Measurements from ENCODE around the gene SHE.
"Not testable (repeated sequence)": the region's sequence is repeated elsewhere in the genome, so short reads cannot be mapped to it uniquely, and the experiment has no call there.

Gene SHE

DNA sequence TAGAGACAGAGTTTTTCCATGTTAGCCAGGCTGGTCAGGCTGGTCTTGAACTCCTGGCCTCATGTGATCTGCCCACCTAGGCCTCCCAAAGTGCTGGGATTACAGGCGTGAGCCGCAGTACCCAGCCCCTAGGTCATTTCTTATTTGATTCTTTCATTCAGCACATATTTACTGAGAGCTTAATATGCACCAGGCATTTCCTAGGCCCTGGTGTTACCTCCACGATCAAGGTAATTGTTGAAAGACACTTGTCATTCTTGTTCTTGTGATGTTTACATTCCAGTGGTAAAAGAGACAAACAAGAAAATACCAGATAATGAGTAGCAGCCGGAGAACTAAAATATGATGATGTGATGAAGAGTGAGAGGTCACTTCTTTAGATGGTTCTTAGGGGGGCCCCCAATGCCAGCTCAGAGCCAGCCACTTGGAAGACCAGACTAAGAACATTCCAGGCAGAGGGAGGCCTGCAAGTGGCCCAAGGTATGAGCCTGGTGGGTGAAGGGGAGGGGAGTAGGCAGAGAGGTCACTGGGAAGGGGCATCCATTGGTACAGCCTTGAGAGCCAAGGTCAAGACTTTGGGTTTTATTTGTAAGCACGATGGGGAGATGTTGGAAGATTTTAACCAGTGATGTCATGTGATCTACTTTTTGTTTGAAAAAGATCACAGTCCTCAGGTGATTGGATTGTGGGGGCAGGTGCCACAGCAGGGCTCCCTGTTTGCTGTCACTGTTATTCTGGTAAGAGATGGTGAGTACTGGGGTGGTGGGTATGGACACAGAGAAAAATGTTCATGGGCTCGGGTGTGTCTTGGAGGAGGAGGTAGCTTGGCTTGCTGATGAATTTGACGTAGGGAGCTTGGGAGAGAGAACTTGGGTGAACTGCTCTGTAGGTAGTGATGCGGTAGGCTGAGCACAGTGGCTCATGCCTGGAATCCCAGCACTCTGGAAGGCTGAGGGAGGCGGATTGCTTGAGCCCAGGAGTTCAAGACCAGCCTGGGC is 37.6 kb upstream of the SHE start:
- no peak overlapping the region for H3K27ac ChIP-seq (ENCODE audit: low read depth, low read length)
- H3K27me3 ChIP-seq (ENCODE audit: control insufficient read depth in 1 of 2, insufficient read depth in 2 of 2, low read length in 2 of 2): peaks cover 4 to 5% of the 10 kb centered on the region in 2 donors
- H3K36me3 ChIP-seq (ENCODE audit: control insufficient read depth in 1 of 2, insufficient read depth in 2 of 2, low read length in 2 of 2): no peaks in the 10 kb centered on the region
- H3K4me1 ChIP-seq (ENCODE audit: control insufficient read depth in 1 of 2, insufficient read depth in 2 of 2, low read length in 2 of 2): no peaks in the 10 kb centered on the region
- no peaks in the 10 kb centered on the region for H3K9me3 ChIP-seq (ENCODE audit: control insufficient read depth in 1 of 2, low read length in 2 of 2)
- no peak overlapping the region for H3K4me3 ChIP-seq (ENCODE audit: low read depth in 1 of 2, low read length in 2 of 2)
- H3K9ac ChIP-seq (ENCODE audit: low read depth in 1 of 2, low read length in 2 of 2): no peak overlapping the region

DNA sequence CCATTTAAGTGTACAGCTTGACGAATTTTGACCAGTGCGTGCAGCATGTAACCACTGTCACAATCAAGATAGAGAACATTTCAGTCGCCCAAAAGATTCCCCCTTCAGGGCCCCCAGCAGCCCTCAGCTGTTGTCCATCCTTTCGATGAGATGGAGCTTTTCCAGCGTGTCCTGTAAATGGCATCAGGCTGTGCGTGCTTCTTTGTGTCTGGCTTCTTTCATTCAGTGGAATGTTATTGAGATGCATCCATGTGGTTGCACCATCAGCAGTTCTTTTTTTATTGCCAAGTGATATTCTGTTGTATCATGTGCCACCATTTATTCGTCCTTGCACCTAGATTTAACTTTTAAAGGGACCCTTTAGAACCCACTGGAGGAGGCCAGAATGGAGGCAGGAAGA is 34.4 kb upstream of the SHE start:
- Histone ChIP-seq H3K9me3 (ENCODE audit: control insufficient read depth in 1 of 2, low read length in 2 of 2) (no peaks in the 10 kb centered on the region), H3K9ac (ENCODE audit: low read depth in 1 of 2, low read length in 2 of 2) (no peak overlapping the region), H3K4me3 (ENCODE audit: low read depth in 1 of 2, low read length in 2 of 2) (no peak overlapping the region), H3K4me1 (ENCODE audit: control insufficient read depth in 1 of 2, insufficient read depth in 2 of 2, low read length in 2 of 2) (no peaks in the 10 kb centered on the region), H3K27me3 (ENCODE audit: control insufficient read depth in 1 of 2, insufficient read depth in 2 of 2, low read length in 2 of 2) (peaks cover 0 to 5% of the 10 kb centered on the region in 2 donors), H3K36me3 (ENCODE audit: control insufficient read depth in 1 of 2, insufficient read depth in 2 of 2, low read length in 2 of 2) (no peaks in the 10 kb centered on the region), H3K27ac (ENCODE audit: low read depth, low read length) (no peak overlapping the region)

DNA sequence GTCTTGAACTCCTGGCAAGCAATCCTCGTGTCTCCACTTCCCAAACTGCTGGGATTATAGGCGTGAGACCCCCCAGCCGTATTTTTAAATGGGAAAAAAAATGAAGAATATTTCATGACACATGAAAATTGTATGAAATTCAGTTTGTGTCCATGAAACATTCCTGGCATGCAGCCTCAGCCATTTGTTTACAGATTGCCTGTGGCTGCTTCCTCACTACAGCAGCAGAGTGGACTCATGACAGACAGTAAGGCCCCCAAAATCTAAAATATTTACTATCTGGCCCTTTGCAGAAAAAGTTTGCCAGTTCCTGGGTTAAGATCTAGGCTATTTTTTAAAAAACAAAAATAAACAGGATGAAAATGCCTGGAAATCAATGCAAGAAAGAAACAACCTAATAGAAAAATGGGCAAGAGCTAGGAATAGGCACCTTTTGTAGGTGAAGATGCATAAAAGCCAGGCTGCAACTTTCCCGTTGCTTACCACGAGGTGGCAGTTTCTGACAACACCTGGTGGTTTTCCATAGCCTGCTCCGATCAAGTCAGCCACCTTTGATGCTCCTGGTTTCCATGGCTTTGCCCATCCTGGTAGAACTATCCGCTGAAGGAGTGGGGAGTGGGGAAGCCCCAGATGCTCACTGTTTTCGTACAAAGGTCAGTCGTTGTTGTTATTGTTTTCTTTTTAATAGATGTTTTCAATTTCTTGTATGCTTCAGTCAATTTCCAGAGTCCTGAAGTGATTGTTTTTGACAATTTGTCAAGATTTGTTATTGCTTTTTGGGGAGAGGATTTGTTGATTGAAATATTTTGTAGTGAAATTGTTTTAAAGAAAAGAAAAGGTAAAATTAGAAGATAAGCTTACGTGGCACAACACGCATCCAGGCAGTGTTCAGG is 32.0 kb upstream of the SHE start:
- Histone ChIP-seq H3K36me3 (ENCODE audit: control insufficient read depth in 1 of 2, insufficient read depth in 2 of 2, low read length in 2 of 2) (no peaks in the 10 kb centered on the region), H3K4me3 (ENCODE audit: low read depth in 1 of 2, low read length in 2 of 2) (no peak overlapping the region), H3K27ac (ENCODE audit: low read depth, low read length) (no peak overlapping the region), H3K9ac (ENCODE audit: low read depth in 1 of 2, low read length in 2 of 2) (no peak overlapping the region), H3K27me3 (ENCODE audit: control insufficient read depth in 1 of 2, insufficient read depth in 2 of 2, low read length in 2 of 2) (no peaks in the 10 kb centered on the region), H3K9me3 (ENCODE audit: control insufficient read depth in 1 of 2, low read length in 2 of 2) (no peaks in the 10 kb centered on the region), H3K4me1 (ENCODE audit: control insufficient read depth in 1 of 2, insufficient read depth in 2 of 2, low read length in 2 of 2) (no peaks in the 10 kb centered on the region)

DNA sequence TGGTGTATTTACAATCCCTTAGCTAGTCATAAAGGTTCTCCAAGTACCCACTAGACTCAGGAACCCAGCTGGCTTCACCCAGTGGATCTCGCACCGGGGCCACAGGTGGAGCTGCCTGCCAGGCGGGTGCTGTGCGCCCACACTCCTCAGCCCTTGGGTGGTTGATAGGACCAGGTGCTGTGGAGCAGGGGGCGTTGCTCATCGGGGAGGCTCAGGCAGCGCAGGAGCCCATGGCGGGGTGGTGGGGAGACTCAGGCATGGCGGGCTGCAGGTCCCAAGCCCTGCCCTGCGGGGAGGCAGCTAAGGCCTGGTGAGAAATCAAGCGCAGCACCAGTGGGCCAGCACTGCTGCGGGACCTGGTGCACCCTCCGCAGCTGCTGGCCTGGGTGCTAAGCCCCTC is 29.7 kb upstream of the SHE start:
- H3K36me3 ChIP-seq (ENCODE audit: control insufficient read depth in 1 of 2, insufficient read depth in 2 of 2, low read length in 2 of 2); H3K27me3 ChIP-seq (ENCODE audit: control insufficient read depth in 1 of 2, insufficient read depth in 2 of 2, low read length in 2 of 2); H3K27ac ChIP-seq (ENCODE audit: low read depth, low read length); H3K4me1 ChIP-seq (ENCODE audit: control insufficient read depth in 1 of 2, insufficient read depth in 2 of 2, low read length in 2 of 2); H3K9ac ChIP-seq (ENCODE audit: low read depth in 1 of 2, low read length in 2 of 2); H3K9me3 ChIP-seq (ENCODE audit: control insufficient read depth in 1 of 2, low read length in 2 of 2); H3K4me3 ChIP-seq (ENCODE audit: low read depth in 1 of 2, low read length in 2 of 2): not testable (repeated sequence)

DNA sequence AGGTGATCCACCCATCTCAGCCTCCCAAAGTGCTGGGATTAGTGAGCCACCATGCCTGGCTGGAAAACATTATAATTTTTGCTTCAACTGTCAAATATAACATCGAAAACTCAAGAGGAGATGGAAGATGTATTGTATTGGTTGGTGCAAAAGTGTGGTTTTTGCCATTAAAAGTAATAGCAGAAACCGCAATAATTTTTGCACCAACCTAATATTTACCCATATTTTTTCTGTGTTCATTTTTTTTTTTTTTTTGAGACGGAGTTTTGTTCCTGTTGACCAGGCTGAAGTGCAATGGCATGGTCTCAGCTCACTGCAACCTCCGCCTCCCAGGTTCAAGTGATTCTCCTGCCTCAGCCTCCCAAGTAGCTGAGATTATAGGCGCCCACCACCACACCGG is 27.1 kb upstream of the SHE start:
- H3K9ac ChIP-seq (ENCODE audit: low read depth in 1 of 2, low read length in 2 of 2): no peak overlapping the region
- H3K4me1 ChIP-seq (ENCODE audit: control insufficient read depth in 1 of 2, insufficient read depth in 2 of 2, low read length in 2 of 2): no peaks in the 10 kb centered on the region

DNA sequence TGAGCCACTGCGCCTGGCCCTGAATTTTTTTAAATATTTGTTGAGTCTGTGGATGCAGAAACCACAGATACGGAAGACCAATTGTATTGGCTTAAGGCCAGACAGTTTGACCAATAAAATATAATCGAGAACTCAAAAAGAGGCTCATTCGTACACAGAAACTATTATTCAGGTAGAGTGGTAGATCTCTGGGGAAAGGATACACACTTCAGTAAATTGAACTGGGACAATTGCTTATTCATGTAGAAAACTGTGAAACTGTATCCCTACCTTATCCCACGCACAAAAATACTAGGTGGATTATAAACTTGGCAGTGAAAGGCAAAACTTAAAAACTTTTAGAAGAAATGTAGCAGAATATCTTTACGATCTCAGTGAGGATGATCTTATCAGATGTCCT is 25.0 kb upstream of the SHE start:
- Histone ChIP-seq H3K9ac (ENCODE audit: low read depth in 1 of 2, low read length in 2 of 2) (no peak overlapping the region), H3K4me1 (ENCODE audit: control insufficient read depth in 1 of 2, insufficient read depth in 2 of 2, low read length in 2 of 2) (no peaks in the 10 kb centered on the region), H3K27ac (ENCODE audit: low read depth, low read length) (no peak overlapping the region), H3K36me3 (ENCODE audit: control insufficient read depth in 1 of 2, insufficient read depth in 2 of 2, low read length in 2 of 2) (no peaks in the 10 kb centered on the region), H3K9me3 (ENCODE audit: control insufficient read depth in 1 of 2, low read length in 2 of 2) (no peaks in the 10 kb centered on the region), H3K27me3 (ENCODE audit: control insufficient read depth in 1 of 2, insufficient read depth in 2 of 2, low read length in 2 of 2) (no peaks in the 10 kb centered on the region), H3K4me3 (ENCODE audit: low read depth in 1 of 2, low read length in 2 of 2) (no peak overlapping the region)

More for the DNA sequence above, 27.1 kb upstream of the SHE start:
- no peaks in the 10 kb centered on the region for H3K36me3 ChIP-seq (ENCODE audit: control insufficient read depth in 1 of 2, insufficient read depth in 2 of 2, low read length in 2 of 2)
- H3K4me3 ChIP-seq (ENCODE audit: low read depth in 1 of 2, low read length in 2 of 2): no peak overlapping the region
- no peak overlapping the region for H3K27ac ChIP-seq (ENCODE audit: low read depth, low read length)
- no peaks in the 10 kb centered on the region for H3K27me3 ChIP-seq (ENCODE audit: control insufficient read depth in 1 of 2, insufficient read depth in 2 of 2, low read length in 2 of 2)
- no peaks in the 10 kb centered on the region for H3K9me3 ChIP-seq (ENCODE audit: control insufficient read depth in 1 of 2, low read length in 2 of 2)

DNA sequence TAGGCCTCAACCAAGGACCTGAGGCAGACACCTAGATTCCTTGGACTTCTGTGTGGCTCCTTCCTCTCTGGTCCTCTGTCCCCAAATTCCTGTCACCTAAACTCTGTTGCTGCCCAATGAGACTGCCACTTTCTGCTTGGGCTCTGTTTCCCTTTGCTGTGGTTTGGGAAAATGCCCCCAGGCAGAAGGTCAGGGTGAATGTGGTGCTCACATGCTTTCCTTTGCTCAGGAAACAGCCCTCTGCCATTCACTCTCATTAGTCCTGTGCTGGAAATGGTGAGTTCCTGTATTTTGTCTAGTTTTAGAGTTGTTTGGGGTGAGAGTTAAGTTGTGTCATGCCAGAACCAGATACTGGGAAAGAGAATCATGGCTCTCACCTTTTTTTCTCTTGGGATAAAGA is 22.7 kb upstream of the SHE start:
- Histone ChIP-seq H3K27ac (ENCODE audit: low read depth, low read length) (no peak overlapping the region), H3K4me1 (ENCODE audit: control insufficient read depth in 1 of 2, insufficient read depth in 2 of 2, low read length in 2 of 2) (no peaks in the 10 kb centered on the region), H3K36me3 (ENCODE audit: control insufficient read depth in 1 of 2, insufficient read depth in 2 of 2, low read length in 2 of 2) (no peaks in the 10 kb centered on the region), H3K9ac (ENCODE audit: low read depth in 1 of 2, low read length in 2 of 2) (no peak overlapping the region), H3K4me3 (ENCODE audit: low read depth in 1 of 2, low read length in 2 of 2) (no peak overlapping the region), H3K27me3 (ENCODE audit: control insufficient read depth in 1 of 2, insufficient read depth in 2 of 2, low read length in 2 of 2) (no peaks in the 10 kb centered on the region), H3K9me3 (ENCODE audit: control insufficient read depth in 1 of 2, low read length in 2 of 2) (no peaks in the 10 kb centered on the region)

DNA sequence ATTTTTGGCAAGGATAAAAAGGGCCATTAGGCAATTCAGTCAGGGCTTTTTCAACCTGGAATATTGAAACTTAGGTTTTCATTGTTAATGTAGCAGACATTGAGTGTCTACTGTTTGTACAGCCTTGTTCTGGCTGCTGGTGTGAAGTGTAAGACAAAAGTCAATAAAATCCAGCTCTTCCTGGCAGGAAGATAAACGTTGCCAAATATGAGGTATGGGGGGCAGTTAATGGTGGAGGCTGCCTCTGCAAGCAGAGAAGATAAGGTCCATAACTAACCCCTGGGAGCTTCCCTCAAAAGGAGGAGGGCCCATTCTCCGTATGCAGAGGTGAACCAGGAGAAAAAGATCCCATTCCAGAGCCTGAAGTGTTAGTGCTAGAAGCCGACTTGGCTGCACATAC is 19.5 kb upstream of the SHE start:
- no peaks in the 10 kb centered on the region for H3K4me1 ChIP-seq (ENCODE audit: control insufficient read depth in 1 of 2, insufficient read depth in 2 of 2, low read length in 2 of 2)
- no peaks in the 10 kb centered on the region for H3K9me3 ChIP-seq (ENCODE audit: control insufficient read depth in 1 of 2, low read length in 2 of 2)
- H3K36me3 ChIP-seq (ENCODE audit: control insufficient read depth in 1 of 2, insufficient read depth in 2 of 2, low read length in 2 of 2): no peaks in the 10 kb centered on the region
- no peak overlapping the region for H3K27ac ChIP-seq (ENCODE audit: low read depth, low read length)
- H3K27me3 ChIP-seq (ENCODE audit: control insufficient read depth in 1 of 2, insufficient read depth in 2 of 2, low read length in 2 of 2): no peaks in the 10 kb centered on the region
- H3K9ac ChIP-seq (ENCODE audit: low read depth in 1 of 2, low read length in 2 of 2): no peak overlapping the region
- no peak overlapping the region for H3K4me3 ChIP-seq (ENCODE audit: low read depth in 1 of 2, low read length in 2 of 2)

DNA sequence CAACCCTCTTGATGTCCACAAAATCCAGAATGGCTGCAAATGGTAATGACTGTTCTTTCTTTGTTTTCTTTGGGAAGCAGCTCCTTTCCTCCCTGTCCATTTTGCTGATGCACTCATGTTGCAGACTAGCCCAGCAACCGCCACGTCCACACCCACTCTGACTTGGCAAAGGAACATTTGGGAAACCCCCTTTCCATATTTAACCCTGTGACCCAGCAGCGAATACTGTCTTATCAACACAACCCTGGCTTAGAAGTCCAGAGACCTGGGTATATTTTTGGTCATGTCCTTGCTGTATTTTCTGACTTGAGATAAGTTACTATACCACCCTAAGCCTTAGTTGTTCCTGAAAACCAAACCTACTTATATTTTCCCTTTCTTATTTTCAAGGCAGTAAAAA is 18.1 kb upstream of the SHE start:
- no peaks in the 10 kb centered on the region for H3K36me3 ChIP-seq (ENCODE audit: control insufficient read depth in 1 of 2, insufficient read depth in 2 of 2, low read length in 2 of 2)
- H3K4me1 ChIP-seq (ENCODE audit: control insufficient read depth in 1 of 2, insufficient read depth in 2 of 2, low read length in 2 of 2): no peaks in the 10 kb centered on the region
- no peak overlapping the region for H3K27ac ChIP-seq (ENCODE audit: low read depth, low read length)
- no peaks in the 10 kb centered on the region for H3K9me3 ChIP-seq (ENCODE audit: control insufficient read depth in 1 of 2, low read length in 2 of 2)
- no peaks in the 10 kb centered on the region for H3K27me3 ChIP-seq (ENCODE audit: control insufficient read depth in 1 of 2, insufficient read depth in 2 of 2, low read length in 2 of 2)
- H3K4me3 ChIP-seq (ENCODE audit: low read depth in 1 of 2, low read length in 2 of 2): no peak overlapping the region
- H3K9ac ChIP-seq (ENCODE audit: low read depth in 1 of 2, low read length in 2 of 2): no peak overlapping the region

DNA sequence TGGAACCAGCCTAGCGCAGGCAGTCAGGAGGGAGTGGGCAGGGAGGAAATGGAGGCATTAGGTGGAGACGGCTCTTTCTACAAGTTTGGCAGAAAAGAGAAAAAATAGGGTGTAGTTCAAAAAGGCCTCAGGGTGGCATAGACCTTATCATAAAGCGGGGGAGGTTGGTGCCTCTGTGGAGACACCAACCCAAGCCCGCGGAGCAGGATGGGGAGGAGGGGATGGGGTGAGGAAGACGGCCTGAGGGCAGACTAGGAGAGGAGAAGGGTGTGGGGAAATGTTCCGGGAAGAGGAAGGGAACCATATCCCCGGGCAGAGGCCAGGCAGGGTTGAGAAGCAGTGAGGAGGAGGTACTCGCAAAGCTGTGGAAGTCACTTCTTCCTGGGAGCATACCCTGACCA is 17.4 kb upstream of the SHE start:
- Histone ChIP-seq H3K36me3 (ENCODE audit: control insufficient read depth in 1 of 2, insufficient read depth in 2 of 2, low read length in 2 of 2) (no peaks in the 10 kb centered on the region), H3K27me3 (ENCODE audit: control insufficient read depth in 1 of 2, insufficient read depth in 2 of 2, low read length in 2 of 2) (no peaks in the 10 kb centered on the region), H3K27ac (ENCODE audit: low read depth, low read length) (no peak overlapping the region), H3K9me3 (ENCODE audit: control insufficient read depth in 1 of 2, low read length in 2 of 2) (no peaks in the 10 kb centered on the region), H3K4me1 (ENCODE audit: control insufficient read depth in 1 of 2, insufficient read depth in 2 of 2, low read length in 2 of 2) (no peaks in the 10 kb centered on the region), H3K4me3 (ENCODE audit: low read depth in 1 of 2, low read length in 2 of 2) (no peak overlapping the region), H3K9ac (ENCODE audit: low read depth in 1 of 2, low read length in 2 of 2) (no peak overlapping the region)

All from duodenal mucosa (tissue), 2 donors.